GM12878 (cell line): ENCODE results near the gene SNX10. TPM values are rescaled to one million over a fixed set of nuclear protein-coding genes. Genes with fewer than 3 reads are reported as not detected.
A peak's percentile ranks its signal among the peaks of the same experiment; 100 is the strongest.

Experiments
- ATAC-seq: fragments of 200-7000 bp; cut with Tn5 transposase; 3 replicates; pipeline ENCODE4 v1.9.1; 2020; ENCODE audit warnings: mild to moderate bottlenecking, moderate library complexity
- BruUV-seq: library from RNA; stranded (reverse); fragments of 400-500 nt; replicated peaks from 2 replicates; lab custom pipeline; 2021; lab: Mats Ljungman, UMichigan
- CTCF ChIA-PET: fragments of 300-600 bp; sonication (Branson Sonifier 250); formaldehyde crosslinking; extraction: SDS; loops from one replicate; lab custom pipeline; 2021; ENCODE audit warnings: inconsistent platforms; lab: Yijun Ruan, JAX
- POLR2A ChIA-PET: fragments of 350-600 bp; formaldehyde crosslinking; extraction: SDS; loops from one replicate; lab custom pipeline; 2021; ENCODE audit warnings: inconsistent platforms; lab: Charles Lee
- RAD21 ChIA-PET: fragments of 300-600 bp; sonication (Branson Sonifier 250); formaldehyde crosslinking; loops from one replicate; lab custom pipeline; 2023; ENCODE audit warnings: antibody characterized with exemption; ENCODE audit not compliant: unreplicated experiment; lab: Charles Lee
- SMC1A ChIA-PET: fragments of 300-600 bp; sonication (Branson Sonifier 250); formaldehyde crosslinking; loops from one replicate; lab custom pipeline; 2023; ENCODE audit not compliant: unreplicated experiment, uncharacterized antibody; lab: Charles Lee
- DNase-seq: peaks from one replicate; pipeline ENCODE4 v3.0.0-alpha.2; 2011; ENCODE audit warnings: low read depth, low spot score
- FAIRE-seq: peaks from 3 replicates; lab custom pipeline; 2011; peaks lifted over from hg19 to GRCh38; lab: Jason Lieb, UNC
- H2AFZ ChIP-seq: 2 replicates; pipeline ENCODE4 v1.6.0; 2011; ENCODE audit warnings: low read depth, low read length, control low read depth; ENCODE audit not compliant: control insufficient read depth
- H3K27ac ChIP-seq: 2 replicates; pipeline ENCODE4 v1.5.1; 2011; ENCODE audit warnings: control low read depth; ENCODE audit not compliant: control insufficient read depth, insufficient read depth
- H3K27me3 ChIP-seq, 2 experiments: replicated peaks in 1 of 2; 2 replicates each; pipeline versions ENCODE4 v1.6.0 to v1.6.1; 2011; ENCODE audit warnings: low read length in 1 of 2; ENCODE audit not compliant: control insufficient read depth in 2 of 2, insufficient read depth in 2 of 2
- H3K36me3 ChIP-seq, 2 experiments: 2 replicates each; pipeline ENCODE4 v1.5.1; 2011; ENCODE audit warnings: low read length in 1 of 2; ENCODE audit not compliant: control insufficient read depth in 2 of 2, insufficient read depth in 2 of 2
- H3K4me1 ChIP-seq: 2 replicates; pipeline ENCODE4 v1.6.1; 2011; ENCODE audit warnings: mild to moderate bottlenecking, low read length, moderate library complexity, mixed read lengths; ENCODE audit not compliant: control insufficient read depth, insufficient read depth
- H3K4me2 ChIP-seq: 2 replicates; pipeline ENCODE4 v1.6.0; 2011; ENCODE audit warnings: control low read depth; ENCODE audit not compliant: control insufficient read depth, insufficient read depth
- H3K4me3 ChIP-seq: fragments of 200-600 bp; sonication (generic); 2 replicates; pipeline ENCODE4 v1.5.1; 2016
- H3K79me2 ChIP-seq: 2 replicates; pipeline ENCODE4 v1.6.0; 2011; ENCODE audit warnings: low read length; ENCODE audit not compliant: control insufficient read depth, insufficient read depth
- H3K9ac ChIP-seq: 2 replicates; pipeline ENCODE4 v1.8.0; 2011; ENCODE audit warnings: low read length, control low read depth, mixed read lengths; ENCODE audit not compliant: control insufficient read depth, insufficient read depth
- H3K9me3 ChIP-seq: replicated peaks from 3 replicates; pipeline ENCODE4 v1.5.1; 2011; ENCODE audit warnings: mild to moderate bottlenecking, low read length; ENCODE audit not compliant: control insufficient read depth, insufficient read depth
- H4K20me1 ChIP-seq: 2 replicates; pipeline ENCODE4 v1.6.0; 2011; ENCODE audit not compliant: control insufficient read depth, insufficient read depth
- ATF7 ChIP-seq: fragments of 450-650 bp; IDR thresholded peaks from 2 replicates; pipeline ENCODE4 v1.6.1; 2016; ENCODE audit warnings: low read depth, mild to moderate bottlenecking
- CEBPB ChIP-seq, 2 experiments: fragments of 150-350 bp in 1 of 2; IDR thresholded peaks; 2 replicates each; pipeline ENCODE4 v1.6.1; 2012 to 2014; ENCODE audit warnings: low read depth in 2 of 2, low read length in 2 of 2, borderline replicate concordance in 1 of 2, inconsistent platforms in 1 of 2
- DPF2 ChIP-seq: fragments of 450-650 bp; IDR thresholded peaks from 2 replicates; pipeline ENCODE4 v1.6.1; 2017; ENCODE audit warnings: mild to moderate bottlenecking
- EED ChIP-seq: sonication (generic); IDR thresholded peaks from 2 replicates; pipeline ENCODE4 v1.6.1; 2016; ENCODE audit warnings: antibody characterized with exemption, low read depth
- EP300 ChIP-seq, 2 experiments: fragments of 150-350 bp in 1 of 2; IDR thresholded peaks; 2 replicates each; pipeline ENCODE4 v1.6.1; 2011 to 2012; ENCODE audit warnings: low read depth in 2 of 2, low read length in 2 of 2, borderline replicate concordance in 1 of 2, improper control_type of control experiment in 1 of 2, inconsistent platforms in 1 of 2; ENCODE audit not compliant: control insufficient read depth in 1 of 2
- FOXK2 ChIP-seq: fragments of 450-650 bp; IDR thresholded peaks from 2 replicates; pipeline ENCODE4 v1.6.1; 2017; ENCODE audit warnings: mild to moderate bottlenecking, moderate library complexity
- HCFC1 ChIP-seq: fragments of 150-350 bp; IDR thresholded peaks from 2 replicates; pipeline ENCODE4 v1.6.1; 2014; ENCODE audit warnings: low read length
- IKZF1 ChIP-seq: fragments of 450-650 bp; conservative IDR thresholded peaks from 2 replicates; pipeline ENCODE4 v1.6.1; 2017; ENCODE audit warnings: antibody characterized with exemption, mild to moderate bottlenecking
- IKZF2 ChIP-seq, 2 experiments: fragments of 450-650 bp; IDR thresholded peaks; 2 replicates each; pipeline ENCODE4 v1.6.1; 2017; ENCODE audit warnings: mild to moderate bottlenecking in 2 of 2, moderate library complexity in 2 of 2
- MXI1 ChIP-seq: fragments of 150-350 bp; IDR thresholded peaks from 2 replicates; pipeline ENCODE4 v1.6.1; 2011; ENCODE audit warnings: low read depth, mild to moderate bottlenecking, inconsistent platforms, low read length, improper control_type of control experiment
- MYB ChIP-seq: fragments of 150-350 bp; IDR thresholded peaks from 2 replicates; pipeline ENCODE4 v1.6.1; 2014; ENCODE audit warnings: mild to moderate bottlenecking, low read depth, low read length, borderline replicate concordance
- NBN ChIP-seq: fragments of 450-650 bp; IDR thresholded peaks from 2 replicates; pipeline ENCODE4 v1.6.1; 2016
- NFIC ChIP-seq: IDR thresholded peaks from 2 replicates; pipeline ENCODE4 v1.6.1; 2012; ENCODE audit warnings: low read depth, mild to moderate bottlenecking, inconsistent platforms, low read length, moderate library complexity
- NKRF ChIP-seq: fragments of 450-650 bp; conservative IDR thresholded peaks from 2 replicates; pipeline ENCODE4 v1.6.1; 2017; ENCODE audit warnings: mild to moderate bottlenecking, moderate library complexity
- POU2F2 ChIP-seq: IDR thresholded peaks from 3 replicates; pipeline ENCODE4 v1.6.1; 2011; ENCODE audit warnings: low read depth, mild to moderate bottlenecking, low read length, borderline replicate concordance
- RBBP5 ChIP-seq: fragments of 200-600 bp; sonication (generic); conservative IDR thresholded peaks from 2 replicates; pipeline ENCODE4 v1.6.1; 2016
- RCOR1 ChIP-seq: conservative IDR thresholded peaks from 2 replicates; pipeline ENCODE4 v1.6.1; 2012; ENCODE audit warnings: low read depth, low read length, improper control_type of control experiment
- RFX5 ChIP-seq: IDR thresholded peaks from 2 replicates; pipeline ENCODE4 v1.6.1; 2011; ENCODE audit warnings: low read depth, low read length, improper control_type of control experiment
- RUNX3 ChIP-seq: IDR thresholded peaks from 2 replicates; pipeline ENCODE4 v1.6.1; 2012; ENCODE audit warnings: low read length, inconsistent platforms
- SMC3 ChIP-seq: IDR thresholded peaks from 2 replicates; pipeline ENCODE4 v1.6.1; 2011; ENCODE audit warnings: low read length, improper control_type of control experiment, borderline replicate concordance
- STAT3 ChIP-seq: IDR thresholded peaks from 2 replicates; pipeline ENCODE4 v1.6.1; 2011; ENCODE audit warnings: low read depth, low read length, improper control_type of control experiment
- ZNF217 ChIP-seq: fragments of 450-650 bp; IDR thresholded peaks from 2 replicates; pipeline ENCODE4 v1.6.1; 2017; ENCODE audit warnings: antibody characterized with exemption, mild to moderate bottlenecking
- ZNF384 ChIP-seq: IDR thresholded peaks from 2 replicates; pipeline ENCODE4 v1.6.1; 2012; ENCODE audit warnings: low read depth, mild to moderate bottlenecking, low read length, improper control_type of control experiment, borderline replicate concordance
- WGBS: methylation state at CpG from one replicate; pipeline ENCODE4 v1.1.6; 2016; ENCODE audit warnings: low lambda C conversion rate; ENCODE audit not compliant: insufficient replicate concordance, insufficient coverage; ENCODE audit errors: missing lambda C conversion rate; 5-methylcytosine and 5-hydroxymethylcytosine counted together
- in situ Hi-C: fragments of 300-500 bp; cut with MboI; formaldehyde crosslinking; loops from 9 replicates; pipeline ENCODE4 v1.14.3; 2018; ENCODE audit warnings: mixed read lengths
- intact Hi-C: fragments of 100-400 bp; cut with micrococcal nuclease; formaldehyde crosslinking; loops from one replicate; pipeline ENCODE4 v1.14.2; 2022; ENCODE audit not compliant: unreplicated experiment
- polyA plus RNA-seq, 11 experiments: library from polyadenylated mRNA; depleted of rRNA in 4 of 11; unstranded in 6 of 11; stranded (reverse) in 5 of 11; fragments of >200 nt; fragmentation: Nextera tagmentation in 4 of 11; fragmentation: Illumina TruSeq in 1 of 11; extraction: Ambion mirVana in 4 of 11; extraction: Trizol in 1 of 11; gene quantifications; 1 replicate in 1 of 11; 2 replicates in 10 of 11; pipeline versions ENCODE4 v1.2.1 to v1.2.3, GENCODE V29; 2011 to 2016; ENCODE audit warnings: inconsistent platforms in 2 of 11, missing spikeins in 2 of 11, low read depth in 1 of 11
- total RNA-seq, 4 experiments: library from RNA; depleted of rRNA in 3 of 4; stranded (reverse); fragments of >200 nt in 3 of 4; fragmentation: Illumina TruSeq in 1 of 4; extraction: Trizol in 1 of 4; gene quantifications; 2 replicates each; pipeline versions ENCODE4 v1.2.1 to v1.2.3, GENCODE V29; 2013 to 2021

The SNX10 gene
- total and polyA plus RNA-seq, 10 of the 15 experiments (the other 5 are each of a cell fraction or from before 2014, with no cell fraction given): 22.0 to 56.2 (median 30.1) TPM

GRCh38 chr7:26293569-26294308, 2.1 kb downstream of the SNX10 start:
- 3% methylated on average over 6 of the region's 6 CpGs for WGBS
- Histone ChIP-seq H3K36me3 (no peaks in the 10 kb centered on the region; a peak in 1 of 4 replicates), H3K79me2 (peaks cover 45% of the 10 kb centered on the region), H3K9ac (peak overlapping the region; percentile 95), H3K27ac (peak overlapping the region; percentile 87), H2AFZ (peak overlapping the region; percentile 70), H3K27me3 (no peaks in the 10 kb centered on the region), H4K20me1 (no peaks in the 10 kb centered on the region), H3K4me3 (peak overlapping the region; percentile 98), H3K4me2 (peak overlapping the region; percentile 98), H3K4me1 (peaks cover 16% of the 10 kb centered on the region), H3K9me3 (no peaks in the 10 kb centered on the region)
- CTCF ChIA-PET: interaction anchor here (1.0 to 4.7 kb wide), 19 partner anchors 9 to 401 kb away, joined by 3 to 30 read pairs (median 4); partner anchors contain the start of gene CBX3
- in situ Hi-C loops (loop anchor here (5.0 kb wide), 1 partner anchor 91 kb away; the partner anchor contains the start of genes CBX3 and HNRNPA2B1), intact Hi-C loops (loop anchor here (2.0 to 5.0 kb wide), 5 partner anchors 54 to 401 kb away; partner anchors contain the start of genes CBX3 and HNRNPA2B1)
- FAIRE-seq (peak; percentile 81), ATAC-seq (peak; percentile 82), DNase-seq (peak; percentile 83)
- BruUV-seq: no TSS peak
- POLR2A ChIA-PET: interaction anchor here (0.6 to 3.2 kb wide), 11 partner anchors 13 to 96 kb away, joined by 3 to 19 read pairs (median 4); no protein-coding TSS in a partner anchor
- SMC1A ChIA-PET: interaction anchor here (0.9 to 4.9 kb wide), 25 partner anchors 9 to 399 kb away, joined by 3 to 32 read pairs (median 4); partner anchors contain the start of gene CBX3
- RAD21 ChIA-PET: interaction anchor here (1.0 to 3.7 kb wide), 21 partner anchors 9 to 326 kb away, joined by 3 to 36 read pairs (median 5); partner anchors contain the start of genes CBX3, HNRNPA2B1 and NFE2L3
- peak; percentile 52; the same call in 1 of the 2 replicates for TF ChIP-seq NBN
- no peak for TF ChIP-seq RBBP5
- TF ChIP-seq HCFC1: no peak
- TF ChIP-seq POU2F2: peak; percentile 64; the same call in 1 of the 3 replicates
- no peak for TF ChIP-seq CEBPB (IDR thresholded peaks at IDR 0.05; ENCODE audit: borderline replicate concordance in 1 of 2, low read depth in 2 of 2, low read length in 2 of 2)
- TF ChIP-seq RUNX3: peak; percentile 91
- TF ChIP-seq FOXK2: no peak
- TF ChIP-seq DPF2: peak; percentile 75; the same call in 1 of the 2 replicates
- no peak; the same call in 1 of the 2 replicates for TF ChIP-seq SMC3
- peak; percentile 45; the same call in 1 of the 2 replicates for TF ChIP-seq IKZF1
- no peak for TF ChIP-seq RFX5
- no peak for TF ChIP-seq MYB
- TF ChIP-seq ATF7: peak; percentile 57; the same call in 1 of the 2 replicates
- TF ChIP-seq STAT3: no peak
- 0 out of 2 replicates have a peak, but pooled peaks have one; percentile 66 for TF ChIP-seq RCOR1
- 0 out of 2 replicates have a peak, but pooled peaks have one; percentile 65 for TF ChIP-seq MXI1
- TF ChIP-seq EED: no peak
- TF ChIP-seq NKRF: 0 out of 2 replicates have a peak, but pooled peaks have one; percentile 39
- TF ChIP-seq NFIC: 0 out of 2 replicates have a peak, but pooled peaks have one; percentile 29
- TF ChIP-seq EP300 (IDR thresholded peaks at IDR 0.05; ENCODE audit: borderline replicate concordance in 1 of 2, control insufficient read depth in 1 of 2, low read depth in 2 of 2, low read length in 2 of 2): 0 out of 4 replicates have a peak, but pooled peaks of 1 of the 2 experiments have one; percentile 52
- 0 out of 2 replicates have a peak, but pooled peaks have one; percentile 15 for TF ChIP-seq ZNF384
- 0 out of 2 replicates have a peak, but pooled peaks have one; percentile 24 for TF ChIP-seq ZNF217
- TF ChIP-seq IKZF2 (IDR thresholded peaks at IDR 0.05): peak; percentile 48 to 49; a peak in 3 of 4 replicates
